Skeletal muscle cell (primary cell): Measurements from ENCODE around the gene DTNBP1.
A peak's percentile ranks its signal among the peaks of the same experiment; 100 is the strongest.
"Not testable (repeated sequence)": the region's sequence is repeated elsewhere in the genome, so short reads cannot be mapped to it uniquely, and the experiment has no call there.

Experiments
- DNase-seq: peaks from one replicate; pipeline ENCODE4 v3.0.0-alpha.2; 2010; ENCODE audit warnings: low read depth
- H3K4me3 ChIP-seq: 2 replicates; pipeline ENCODE4 v1.5.1; 2011; ENCODE audit warnings: low read depth, mild to moderate bottlenecking, control low read depth, low read length, moderate library complexity

DTNBP1 gene

GRCh38 chr6:15544321-15544900 lies 118.4 kb downstream of the DTNBP1 start:
- H3K4me3 ChIP-seq, result no peak overlapping the region
- peak; percentile 41 for DNase-seq

- DNase-seq, H3K4me3 ChIP-seq: not testable (repeated sequence)
Measured at GRCh38 chr6:15543332-15543917, 119.4 kb downstream of the DTNBP1 start.

- DNase-seq, result peak; percentile 20
Measured at GRCh38 chr6:15539722-15540270, 123.0 kb downstream of the DTNBP1 start.

GRCh38 chr6:15538766-15539495 lies 123.9 kb downstream of the DTNBP1 start:
- DNase-seq, result no peak

More at GRCh38 chr6:15539722-15540270, 123.0 kb downstream of the DTNBP1 start:
- H3K4me3 ChIP-seq, result no peak overlapping the region

GRCh38 chr6:15538106-15538505 lies 124.7 kb downstream of the DTNBP1 start:
- H3K4me3 ChIP-seq, result no peak overlapping the region
- DNase-seq, result no peak

More at GRCh38 chr6:15538766-15539495, 123.9 kb downstream of the DTNBP1 start:
- H3K4me3 ChIP-seq, result no peak overlapping the region

- no peak overlapping the region for H3K4me3 ChIP-seq
- no peak for DNase-seq
Measured at GRCh38 chr6:15536198-15536955, 126.5 kb downstream of the DTNBP1 start.

- no peak overlapping the region for H3K4me3 ChIP-seq
- DNase-seq, result no peak
Measured at GRCh38 chr6:15535495-15536197, 127.2 kb downstream of the DTNBP1 start.

- H3K4me3 ChIP-seq, result no peak overlapping the region
- no peak for DNase-seq
Measured at GRCh38 chr6:15534974-15535373, 127.9 kb downstream of the DTNBP1 start.

GRCh38 chr6:15533379-15534026 lies 129.3 kb downstream of the DTNBP1 start:
- DNase-seq, result no peak
- no peak overlapping the region for H3K4me3 ChIP-seq

GRCh38 chr6:15531973-15532372 lies 130.9 kb downstream of the DTNBP1 start:
- no peak for DNase-seq
- H3K4me3 ChIP-seq, result no peak overlapping the region

GRCh38 chr6:15530411-15530810 lies 132.4 kb downstream of the DTNBP1 start:
- H3K4me3 ChIP-seq, result no peak overlapping the region
- DNase-seq, result no peak

- no peak for DNase-seq
Measured at GRCh38 chr6:15528870-15529269, 134.0 kb downstream of the DTNBP1 start.

GRCh38 chr6:15527838-15528617 lies 134.8 kb downstream of the DTNBP1 start:
- no peak overlapping the region for H3K4me3 ChIP-seq
- no peak for DNase-seq

More at GRCh38 chr6:15528870-15529269, 134.0 kb downstream of the DTNBP1 start:
- H3K4me3 ChIP-seq, result no peak overlapping the region

GRCh38 chr6:15526212-15526701 lies 136.6 kb downstream of the DTNBP1 start:
- DNase-seq, result no peak
- no peak overlapping the region for H3K4me3 ChIP-seq

- no peak for DNase-seq
- no peak overlapping the region for H3K4me3 ChIP-seq
Measured at GRCh38 chr6:15524861-15525401, 137.9 kb downstream of the DTNBP1 start.

GRCh38 chr6:15523679-15524630 lies 138.9 kb downstream of the DTNBP1 start:
- H3K4me3 ChIP-seq, result no peak overlapping the region
- DNase-seq, result no peak
